Endothelial cell of hepatic sinusoid (primary cell): ENCODE data around the gene ICE2.

Experiments
- in situ Hi-C: cut with HindIII; loops from 2 replicates; pipeline ENCODE4 v1.10.0; 2017; ENCODE audit warnings: low sequenced_read_pairs

Gene ICE2

DNA sequence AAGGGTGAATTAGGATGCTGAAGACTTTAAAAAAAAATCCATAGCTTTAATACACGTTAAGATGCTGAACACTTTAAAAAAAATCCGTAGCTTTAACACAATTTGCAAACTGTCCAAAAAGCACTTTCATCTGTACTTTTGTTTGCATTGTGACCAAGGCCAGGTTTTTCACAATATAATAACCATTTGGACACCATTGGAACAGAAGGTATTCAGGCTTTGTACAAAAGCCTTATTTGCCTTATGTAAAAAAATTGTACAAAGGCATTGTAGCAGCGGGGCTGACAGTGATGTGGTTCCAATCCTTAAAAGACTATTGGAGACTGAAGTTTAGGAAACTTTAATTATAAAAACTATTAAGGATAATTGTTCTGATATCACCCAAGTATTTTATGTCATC is 15.2 kb upstream of the ICE2 start:
- in situ Hi-C loops = no loop called here

GRCh38 chr15:60493166-60493565 is 14.2 kb upstream of the ICE2 start:
- in situ Hi-C loops = no loop called here

DNA sequence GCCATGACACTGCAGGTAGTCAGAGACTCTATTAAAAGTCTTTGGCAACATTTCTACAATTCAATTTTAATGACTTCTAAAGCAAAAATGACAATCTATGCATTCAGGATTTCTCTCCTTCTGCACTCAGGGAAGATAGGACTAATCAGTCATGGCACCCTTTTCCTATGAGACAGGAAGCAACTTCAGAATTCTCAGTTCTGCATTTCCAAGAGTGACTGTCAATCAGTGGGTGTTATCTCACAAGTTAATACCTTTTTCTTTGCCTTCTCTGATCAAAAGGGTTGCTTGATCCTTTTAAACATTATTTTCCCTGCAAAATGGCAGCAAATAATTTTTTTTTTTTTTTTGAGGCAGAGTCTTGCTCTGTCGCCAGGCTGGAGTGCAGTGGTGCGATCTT is 7.8 kb upstream of the ICE2 start:
- in situ Hi-C loops = no loop called here

GRCh38 chr15:60485365-60486055 is 6.6 kb upstream of the ICE2 start:
- in situ Hi-C loops = no loop called here

- in situ Hi-C loops = no loop called here
Observed at GRCh38 chr15:60483042-60483441, 4.1 kb upstream of the ICE2 start.

DNA sequence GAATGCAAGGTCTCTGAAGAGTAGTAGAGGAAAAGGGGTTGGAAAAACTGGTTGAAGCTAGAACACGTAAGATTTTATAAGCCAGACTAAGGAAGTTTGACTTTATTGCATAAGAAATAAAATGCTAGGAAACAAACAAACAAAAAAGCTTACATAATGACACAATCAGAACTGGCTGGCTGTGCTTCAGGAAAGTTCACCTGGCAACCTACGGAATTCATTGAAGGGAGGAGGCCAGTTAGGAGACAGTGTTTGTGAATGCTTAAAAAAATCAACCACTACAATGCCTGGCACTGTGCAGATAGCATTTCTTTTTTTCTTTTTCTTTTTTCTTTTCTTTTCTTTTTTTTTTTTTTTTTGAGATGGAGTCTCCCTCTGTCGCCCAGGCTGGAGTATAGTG is 1.9 kb upstream of the ICE2 start:
- in situ Hi-C loops = no loop called here

DNA sequence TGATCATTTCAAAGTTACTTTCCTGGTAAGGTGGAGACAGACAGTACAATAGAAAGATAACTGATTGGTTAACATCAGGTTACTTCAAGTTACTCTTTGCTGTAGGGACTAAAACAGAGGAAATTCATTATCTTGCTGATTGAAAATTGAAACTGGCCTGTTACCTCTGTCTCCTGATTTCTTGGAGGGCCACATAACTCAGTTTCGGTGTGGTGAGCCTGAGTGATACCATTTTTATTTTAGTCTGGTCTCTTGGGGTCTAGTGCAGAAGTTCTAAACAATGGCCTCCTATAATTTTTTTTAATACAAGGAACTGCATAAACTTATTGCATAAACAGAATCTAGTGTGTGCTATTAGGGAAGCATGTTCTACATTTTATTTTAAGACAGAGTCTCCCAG is 1.2 kb upstream of the ICE2 start:
- in situ Hi-C loops = no loop called here

GRCh38 chr15:60479361-60480110 is 594 bp upstream of the ICE2 start:
- in situ Hi-C loops = no loop called here

DNA sequence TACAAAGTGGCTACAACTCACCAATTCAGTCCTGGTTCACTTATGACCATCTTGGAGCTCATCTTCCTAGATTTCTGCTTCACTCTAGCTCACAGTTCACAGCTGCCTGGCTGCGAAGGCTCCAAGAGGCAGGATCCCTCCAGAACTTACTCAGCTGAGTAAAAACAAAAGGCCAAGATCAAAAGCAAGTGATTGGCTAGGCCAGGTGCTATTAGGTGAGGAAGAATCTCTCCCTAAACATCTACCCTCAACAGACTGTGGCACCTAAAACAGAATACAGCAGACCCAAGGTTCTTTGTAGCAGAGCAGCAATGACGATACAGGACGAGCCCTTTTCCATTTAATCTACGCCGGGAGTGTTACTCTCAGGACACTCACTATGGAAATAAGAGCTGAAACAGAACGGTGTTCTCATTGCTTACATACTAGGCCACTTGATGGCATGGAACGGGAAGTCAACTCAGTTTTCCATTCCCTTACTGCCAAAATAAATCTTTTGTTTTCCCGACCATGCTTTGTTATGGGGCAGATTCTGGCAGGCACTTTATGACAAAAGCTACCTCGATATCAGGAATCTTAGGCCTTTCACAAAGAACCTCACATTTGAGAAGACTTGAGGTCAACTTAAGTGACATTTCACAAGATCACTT is 901 bp downstream of the ICE2 start:
- in situ Hi-C loops = no loop called here

DNA sequence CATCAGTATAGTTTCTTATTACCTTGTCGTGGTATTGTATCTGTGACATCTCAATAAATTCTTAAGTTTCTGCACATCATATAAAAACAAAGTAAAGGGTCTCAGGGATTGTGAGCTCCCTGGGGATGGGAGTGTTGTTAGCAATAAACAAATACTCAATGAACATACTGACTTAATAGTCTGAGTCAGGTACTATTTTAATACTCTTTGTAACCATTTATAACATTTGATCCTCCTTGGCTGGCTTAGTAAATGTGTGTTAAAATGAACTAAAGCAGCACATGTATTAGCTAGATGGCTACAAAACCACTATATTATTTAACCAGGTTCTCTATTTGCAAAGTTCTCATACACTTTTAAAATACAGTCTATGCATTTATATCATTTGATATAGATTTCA is 1.8 kb downstream of the ICE2 start:
- in situ Hi-C loops = no loop called here

- in situ Hi-C loops = no loop called here
Observed at GRCh38 chr15:60476713-60477112, 2.2 kb downstream of the ICE2 start.

DNA sequence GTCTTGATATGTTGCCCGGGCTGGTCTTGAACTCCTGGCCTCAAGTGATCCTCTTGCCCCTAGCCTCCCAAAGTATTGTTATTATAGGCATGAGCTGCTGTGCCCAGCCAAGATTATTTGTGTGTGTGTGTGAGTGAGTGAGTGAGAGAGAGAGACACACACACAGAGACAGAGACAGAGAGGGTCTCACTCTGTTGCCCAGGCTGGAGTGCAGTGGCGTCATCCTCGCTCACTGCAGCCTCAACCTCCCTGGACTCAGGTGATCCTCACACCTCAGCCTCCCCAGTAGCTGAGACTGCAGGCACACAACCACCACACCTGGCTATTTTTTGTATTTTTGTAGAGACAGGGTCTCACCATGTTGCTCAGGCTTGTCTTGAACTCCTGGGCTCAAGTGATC is 5.8 kb downstream of the ICE2 start:
- in situ Hi-C loops = no loop called here

DNA sequence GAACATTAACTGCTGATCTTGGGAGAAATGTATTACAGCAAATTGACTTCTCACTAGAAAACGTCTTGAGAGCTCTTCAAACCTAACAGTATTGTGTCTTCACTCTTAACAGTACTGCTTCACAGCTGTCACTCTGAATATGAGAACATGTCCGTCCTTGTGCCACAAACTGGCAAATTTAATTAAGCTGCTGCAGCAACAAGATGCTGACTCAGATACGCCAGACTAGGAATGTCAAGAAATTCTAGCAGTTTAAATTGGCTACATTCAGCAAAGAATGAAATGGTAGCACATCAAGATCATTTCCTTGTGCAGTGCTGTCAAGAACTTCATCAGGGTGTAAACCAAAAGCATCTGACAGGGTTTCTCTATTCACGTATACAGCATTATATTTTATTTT is 7.6 kb downstream of the ICE2 start:
- in situ Hi-C loops = no loop called here

GRCh38 chr15:60469893-60470641 is 8.9 kb downstream of the ICE2 start:
- in situ Hi-C loops = no loop called here

- in situ Hi-C loops = no loop called here
Observed at GRCh38 chr15:60464836-60465630, 13.9 kb downstream of the ICE2 start.

DNA sequence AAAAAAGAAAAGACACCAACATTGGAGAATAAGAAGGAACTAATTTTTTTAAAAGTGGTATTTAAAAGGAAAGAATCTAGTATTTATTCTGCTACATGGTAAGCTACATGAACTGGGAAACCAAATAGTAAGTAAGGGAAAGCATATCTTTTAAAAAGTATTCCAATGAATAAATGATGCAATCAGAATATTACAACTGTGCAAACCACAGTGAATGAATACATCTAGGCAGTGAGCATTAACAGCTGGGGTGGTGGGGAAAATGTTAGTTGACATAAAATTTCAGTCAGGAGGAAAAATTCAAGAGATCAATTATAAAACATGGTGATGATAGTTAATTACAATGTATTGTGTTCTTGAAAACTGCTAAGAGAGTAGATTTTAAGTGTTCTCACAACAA is 16.9 kb downstream of the ICE2 start:
- in situ Hi-C loops = no loop called here

DNA sequence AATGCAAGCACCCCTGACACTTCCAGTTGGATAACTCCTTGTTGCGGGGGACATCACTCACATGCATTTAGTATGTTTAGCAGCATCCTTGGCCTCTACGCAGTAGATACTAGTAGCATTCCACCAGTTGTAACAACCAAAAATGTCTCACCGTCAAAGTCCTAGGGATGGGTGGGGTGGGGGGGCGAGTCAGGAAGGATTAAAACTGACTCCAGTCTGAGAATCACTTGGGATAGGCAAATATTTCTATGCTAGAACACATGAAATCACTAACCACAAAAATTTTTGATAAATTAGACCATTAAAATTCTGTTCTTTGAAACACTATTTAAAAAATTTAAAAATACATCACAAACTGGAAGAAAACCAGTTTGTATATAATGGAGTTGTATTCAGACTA is 18.0 kb downstream of the ICE2 start:
- in situ Hi-C loops = no loop called here

DNA sequence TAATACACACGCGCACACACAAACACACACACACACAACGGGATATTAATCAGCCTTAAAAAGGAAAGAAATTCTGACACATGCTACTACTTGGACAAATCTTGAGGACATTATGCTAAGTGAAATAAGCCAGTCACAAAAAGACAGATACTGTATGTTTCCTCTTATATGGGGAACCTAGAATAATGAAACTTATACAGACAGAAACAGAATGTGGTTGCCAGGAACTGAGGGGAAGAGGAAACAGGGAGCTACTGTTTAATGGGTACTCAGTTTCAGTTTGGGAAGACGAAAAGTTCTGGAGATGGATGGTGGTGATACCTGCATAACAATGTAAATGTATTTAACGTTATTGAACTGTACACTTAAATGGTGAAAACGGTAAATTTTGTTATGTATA is 20.2 kb downstream of the ICE2 start:
- in situ Hi-C loops = no loop called here

DNA sequence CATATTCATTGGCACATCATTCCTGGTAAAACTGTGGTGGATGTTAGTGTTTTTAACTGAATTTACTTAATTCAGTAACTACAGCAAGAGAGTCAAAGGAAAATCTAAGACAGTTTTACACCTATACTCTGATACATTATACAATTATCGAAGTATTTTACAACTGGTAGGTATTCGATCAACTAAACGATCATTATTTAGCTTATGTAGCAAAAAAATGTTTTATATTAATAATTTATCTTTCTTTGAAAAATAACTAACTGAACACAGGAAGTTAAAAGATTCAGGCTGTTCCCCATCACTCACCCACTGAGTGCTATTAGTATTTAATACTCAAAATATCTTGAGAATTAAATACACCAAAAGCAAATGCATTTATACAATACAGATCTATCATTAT is 21.0 kb downstream of the ICE2 start:
- in situ Hi-C loops = no loop called here

GRCh38 chr15:60454824-60455223 is 24.1 kb downstream of the ICE2 start:
- in situ Hi-C loops = no loop called here
